Activated naive CD4-positive, alpha-beta T cell treated with Interleukin-2 at 50 U/mL for 16 hours (primary cell): Measurements from ENCODE around the gene GSTM3.
A peak's percentile ranks its signal among the peaks of the same experiment; 100 is the strongest.
"Not testable (repeated sequence)": the region's sequence is repeated elsewhere in the genome, so short reads cannot be mapped to it uniquely, and the experiment has no call there.

ENCODE experiments used
- DNase-seq: peaks from one replicate; pipeline ENCODE4 v3.0.0-alpha.2; 2020

GSTM3 gene

DNA sequence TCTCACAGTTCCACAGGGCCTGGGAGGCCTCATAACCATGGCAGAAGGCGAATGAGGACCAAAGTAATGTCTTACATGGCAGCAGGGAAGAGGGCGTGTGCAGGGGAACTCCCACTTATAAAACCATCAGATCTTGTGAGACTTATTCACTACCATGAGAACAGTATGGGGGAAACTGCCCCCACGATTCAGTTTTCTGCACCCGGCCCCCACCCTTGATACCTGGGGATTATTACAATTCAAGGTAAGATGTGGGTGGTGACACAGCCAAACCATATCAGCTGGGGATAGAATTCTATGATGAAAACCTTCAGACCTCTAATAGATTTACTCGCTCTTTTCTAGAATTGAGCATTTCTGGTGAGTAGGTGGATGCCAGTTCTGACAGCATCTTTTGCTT is 46.4 kb downstream of the GSTM3 start:
- not testable (repeated sequence) for DNase-seq

DNA sequence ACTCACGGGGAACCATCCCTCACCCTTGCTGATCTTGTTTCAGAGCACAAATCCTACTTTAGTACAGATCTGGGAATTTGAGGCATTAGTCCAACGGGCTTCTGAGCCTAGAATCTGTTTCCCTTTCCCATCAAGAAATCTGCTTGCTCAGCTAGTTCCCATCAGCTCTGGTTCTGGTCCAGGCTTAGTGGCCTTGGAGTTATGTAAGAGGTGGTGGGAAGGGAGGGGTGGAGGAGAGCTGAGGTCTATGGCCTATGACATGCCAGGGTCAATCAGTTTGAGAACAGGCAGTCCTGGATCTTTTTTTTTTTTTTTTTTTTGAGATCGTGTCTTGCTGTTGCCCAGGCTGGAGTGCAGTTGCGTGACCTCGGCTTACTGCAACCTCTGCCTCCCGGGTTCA is 49.1 kb downstream of the GSTM3 start:
- DNase-seq = no peak

- no peak for DNase-seq
Measured at GRCh38 chr1:109689844-109690405, 50.9 kb downstream of the GSTM3 start.

DNA sequence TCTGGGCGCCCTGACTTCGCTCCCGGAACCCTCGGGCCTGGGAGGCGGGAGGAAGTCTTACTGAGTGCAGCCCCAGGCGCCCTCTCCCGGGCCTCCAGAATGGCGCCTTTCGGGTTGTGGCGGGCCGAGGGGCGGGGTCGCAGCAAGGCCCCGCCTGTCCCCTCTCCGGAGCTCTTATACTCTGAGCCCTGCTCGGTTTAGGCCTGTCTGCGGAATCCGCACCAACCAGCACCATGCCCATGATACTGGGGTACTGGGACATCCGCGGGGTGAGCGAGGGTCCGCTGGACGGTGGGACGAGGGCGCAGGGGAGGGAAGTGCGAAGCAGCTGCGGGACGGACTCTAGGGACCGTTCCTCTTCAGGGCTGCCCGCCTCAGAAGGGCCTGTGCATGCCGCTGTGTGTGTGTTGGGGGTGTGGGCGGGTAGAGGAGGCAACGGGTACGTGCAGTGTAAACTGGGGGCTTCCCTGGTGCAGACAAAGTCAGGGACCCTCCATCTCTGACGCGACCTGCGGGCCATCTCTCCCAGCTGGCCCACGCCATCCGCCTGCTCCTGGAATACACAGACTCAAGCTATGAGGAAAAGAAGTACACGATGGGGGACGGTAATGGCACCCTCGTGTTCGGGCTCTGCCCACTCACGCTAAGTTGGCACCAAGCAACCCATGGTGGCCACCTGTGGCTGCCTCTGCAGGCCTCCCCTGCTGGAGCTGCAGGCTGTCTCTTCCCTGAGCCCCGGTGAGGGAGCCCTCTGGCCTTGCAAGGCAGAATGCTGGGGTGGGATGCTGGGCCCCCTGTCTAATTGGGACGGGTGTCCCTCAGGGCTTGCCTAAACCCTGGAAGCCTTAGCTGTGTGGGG is 53.0 kb downstream of the GSTM3 start, which contains the start of gene GSTM1:
TSS of gene GSTM1 (plus strand) at position 177 of the 859 bp plus-strand sequence. CDS start at position 234, 57 bp downstream.
- DNase-seq = peak; percentile 79

GRCh38 chr1:109687109-109687508 is 53.7 kb downstream of the GSTM3 start:
- DNase-seq = not testable (repeated sequence)

- DNase-seq = not testable (repeated sequence)
Measured at GRCh38 chr1:109685890-109686289, 54.9 kb downstream of the GSTM3 start.

DNA sequence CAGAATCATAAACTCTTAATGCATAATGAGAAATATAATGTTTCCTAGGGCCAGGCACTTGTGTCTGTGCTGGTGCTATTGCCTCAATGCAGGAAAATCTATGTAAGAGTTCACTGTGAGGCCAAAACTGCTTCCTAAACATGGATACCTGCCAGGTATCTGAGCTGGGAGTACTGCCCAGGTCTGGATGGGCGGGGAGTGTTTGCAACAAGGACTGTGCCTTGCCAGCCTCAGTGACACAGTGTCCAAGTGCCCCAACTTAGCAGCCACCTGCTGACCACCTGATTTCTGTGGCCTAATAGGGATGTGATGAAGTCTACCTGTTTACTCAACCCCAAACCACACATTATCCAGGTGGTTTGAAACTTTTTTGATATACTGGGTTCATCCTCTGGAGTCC is 55.4 kb downstream of the GSTM3 start:
- not testable (repeated sequence) for DNase-seq

- DNase-seq = not testable (repeated sequence)
Measured at GRCh38 chr1:109684777-109685176, 56.1 kb downstream of the GSTM3 start.
